ENCODE measurements around the gene ITGB6. TPM values are rescaled to one million over a fixed set of nuclear protein-coding genes. Genes with fewer than 3 reads are reported as not detected.
A peak's percentile ranks its signal among the peaks of the same experiment; 100 is the strongest.

The ITGB6 gene
- total and polyA plus RNA-seq, 4 donors: 0.06 to 1.4 (median 0.25) TPM

DNA sequence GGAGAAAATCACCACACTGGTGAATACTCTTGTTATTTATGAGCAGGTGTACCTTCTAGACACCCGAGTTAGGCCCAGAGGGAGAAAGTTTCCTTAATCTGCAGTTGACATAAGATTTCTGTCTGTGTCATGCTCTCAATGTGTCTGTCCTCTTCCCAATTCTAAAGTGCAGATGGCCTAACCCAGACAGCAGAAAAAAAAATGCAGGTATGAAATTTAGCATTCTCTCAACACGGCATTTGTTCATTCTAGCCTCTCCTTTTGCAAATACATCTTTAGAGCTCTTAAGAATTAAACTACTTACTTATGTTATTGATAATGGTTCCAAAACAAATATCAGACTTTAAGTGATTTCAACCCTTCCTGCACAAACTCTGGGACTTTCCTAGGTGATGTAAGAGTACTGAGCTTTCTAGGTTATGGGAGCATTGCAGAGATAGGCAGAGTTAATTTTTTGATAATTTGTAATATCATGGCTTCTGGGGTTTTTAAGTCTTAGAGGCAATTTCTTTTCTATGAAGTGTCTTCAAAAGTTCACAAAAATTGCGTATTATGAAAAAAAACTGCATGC lies 32.9 kb upstream of the ITGB6 start:
- Histone ChIP-seq H3K9me3 (ENCODE audit: control insufficient read depth, insufficient read depth, low read length) (no peaks in the 10 kb centered on the region), H3K4me3 (ENCODE audit: low read depth, low read length) (no peak overlapping the region), H3K36me3 (ENCODE audit: control insufficient read depth, insufficient read depth, low read length) (no peaks in the 10 kb centered on the region), H3K27ac (ENCODE audit: low read depth, low read length) (no peak overlapping the region), H3K4me1 (ENCODE audit: control insufficient read depth, insufficient read depth, low read length) (no peaks in the 10 kb centered on the region), H3K27me3 (ENCODE audit: control insufficient read depth, insufficient read depth, low read length) (no peaks in the 10 kb centered on the region)
- DNase-seq (ENCODE audit: low read depth in 4 of 6, low spot score in 6 of 6): no peak
- 100% methylated on average over 1 of the region's 3 CpGs for WGBS (ENCODE audit: insufficient coverage)

DNA sequence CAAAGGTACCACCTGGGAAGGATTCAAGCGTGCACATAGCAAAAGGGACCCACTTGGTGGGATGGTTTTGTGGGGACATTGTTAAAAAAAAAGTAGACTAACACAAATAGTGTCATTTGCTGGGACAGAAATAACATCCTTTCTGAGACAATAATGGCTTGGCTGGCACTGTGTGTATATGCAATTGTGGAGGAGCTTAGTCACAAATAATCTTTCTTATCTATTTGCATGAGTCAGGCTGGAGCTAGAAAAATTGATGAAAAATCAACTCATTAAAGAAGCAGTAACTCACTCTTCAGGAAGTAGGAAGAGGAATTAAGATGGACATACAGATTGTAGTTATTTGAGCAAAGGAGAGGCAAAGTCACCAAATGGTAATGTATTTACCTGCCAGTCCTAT lies 29.5 kb upstream of the ITGB6 start:
- no peak overlapping the region for H3K27ac ChIP-seq (ENCODE audit: low read depth, low read length)
- peaks cover 11% of the 10 kb centered on the region for H3K4me1 ChIP-seq (ENCODE audit: control insufficient read depth, insufficient read depth, low read length)

GRCh38 chr2:160228141-160228917 lies 28.3 kb upstream of the ITGB6 start:
- 80% methylated on average over 1 of the region's 5 CpGs for WGBS (ENCODE audit: insufficient coverage)
- peaks cover 11% of the 10 kb centered on the region for H3K4me1 ChIP-seq (ENCODE audit: control insufficient read depth, insufficient read depth, low read length)
- no peak for DNase-seq (ENCODE audit: low read depth in 4 of 6, low spot score in 6 of 6)

More for the DNA sequence above, 29.5 kb upstream of the ITGB6 start:
- Histone ChIP-seq H3K36me3 (ENCODE audit: control insufficient read depth, insufficient read depth, low read length) (no peaks in the 10 kb centered on the region), H3K9me3 (ENCODE audit: control insufficient read depth, insufficient read depth, low read length) (no peaks in the 10 kb centered on the region), H3K4me3 (ENCODE audit: low read depth, low read length) (no peak overlapping the region), H3K27me3 (ENCODE audit: control insufficient read depth, insufficient read depth, low read length) (no peaks in the 10 kb centered on the region)
- no peak for DNase-seq (ENCODE audit: low read depth in 4 of 6, low spot score in 6 of 6)
- 67% methylated on average over 1 of the region's 1 CpG for WGBS (ENCODE audit: insufficient coverage)

GRCh38 chr2:160227293-160227915 lies 27.3 kb upstream of the ITGB6 start:
- no peak for DNase-seq (ENCODE audit: low read depth in 4 of 6, low spot score in 6 of 6)
- Histone ChIP-seq H3K36me3 (ENCODE audit: control insufficient read depth, insufficient read depth, low read length) (no peaks in the 10 kb centered on the region), H3K9me3 (ENCODE audit: control insufficient read depth, insufficient read depth, low read length) (no peaks in the 10 kb centered on the region), H3K4me3 (ENCODE audit: low read depth, low read length) (no peak overlapping the region), H3K27me3 (ENCODE audit: control insufficient read depth, insufficient read depth, low read length) (no peaks in the 10 kb centered on the region), H3K27ac (ENCODE audit: low read depth, low read length) (no peak overlapping the region), H3K4me1 (ENCODE audit: control insufficient read depth, insufficient read depth, low read length) (peaks cover 11% of the 10 kb centered on the region)
- WGBS (ENCODE audit: insufficient coverage): 76% methylated on average over 5 of the region's 5 CpGs

More at GRCh38 chr2:160228141-160228917, 28.3 kb upstream of the ITGB6 start:
- Histone ChIP-seq H3K4me3 (ENCODE audit: low read depth, low read length) (no peak overlapping the region), H3K36me3 (ENCODE audit: control insufficient read depth, insufficient read depth, low read length) (no peaks in the 10 kb centered on the region), H3K27ac (ENCODE audit: low read depth, low read length) (no peak overlapping the region), H3K27me3 (ENCODE audit: control insufficient read depth, insufficient read depth, low read length) (no peaks in the 10 kb centered on the region), H3K9me3 (ENCODE audit: control insufficient read depth, insufficient read depth, low read length) (no peaks in the 10 kb centered on the region)

- H3K27ac ChIP-seq (ENCODE audit: low read depth, low read length): no peak overlapping the region
Observed at GRCh38 chr2:160226367-160226766, 26.3 kb upstream of the ITGB6 start.

GRCh38 chr2:160225722-160226121 lies 25.6 kb upstream of the ITGB6 start:
- H3K27ac ChIP-seq (ENCODE audit: low read depth, low read length): no peak overlapping the region
- no peaks in the 10 kb centered on the region for H3K27me3 ChIP-seq (ENCODE audit: control insufficient read depth, insufficient read depth, low read length)
- H3K36me3 ChIP-seq (ENCODE audit: control insufficient read depth, insufficient read depth, low read length): no peaks in the 10 kb centered on the region
- WGBS (ENCODE audit: insufficient coverage): 34% methylated on average over 4 of the region's 4 CpGs
- peaks cover 21% of the 10 kb centered on the region for H3K4me1 ChIP-seq (ENCODE audit: control insufficient read depth, insufficient read depth, low read length)
- no peak overlapping the region for H3K4me3 ChIP-seq (ENCODE audit: low read depth, low read length)
- H3K9me3 ChIP-seq (ENCODE audit: control insufficient read depth, insufficient read depth, low read length): no peaks in the 10 kb centered on the region
- peak in 1 of 6 donors; percentile 50 for DNase-seq (ENCODE audit: low read depth in 4 of 6, low spot score in 6 of 6)

More at GRCh38 chr2:160226367-160226766, 26.3 kb upstream of the ITGB6 start:
- H3K27me3 ChIP-seq (ENCODE audit: control insufficient read depth, insufficient read depth, low read length): no peaks in the 10 kb centered on the region
- no peaks in the 10 kb centered on the region for H3K36me3 ChIP-seq (ENCODE audit: control insufficient read depth, insufficient read depth, low read length)
- no peaks in the 10 kb centered on the region for H3K9me3 ChIP-seq (ENCODE audit: control insufficient read depth, insufficient read depth, low read length)
- DNase-seq (ENCODE audit: low read depth in 4 of 6, low spot score in 6 of 6): no peak
- peaks cover 18% of the 10 kb centered on the region for H3K4me1 ChIP-seq (ENCODE audit: control insufficient read depth, insufficient read depth, low read length)
- 98% methylated on average over 5 of the region's 5 CpGs for WGBS (ENCODE audit: insufficient coverage)
- H3K4me3 ChIP-seq (ENCODE audit: low read depth, low read length): no peak overlapping the region

GRCh38 chr2:160224507-160224906 lies 24.4 kb upstream of the ITGB6 start:
- Histone ChIP-seq H3K27ac (ENCODE audit: low read depth, low read length) (no peak overlapping the region), H3K4me1 (ENCODE audit: control insufficient read depth, insufficient read depth, low read length) (peaks cover 21% of the 10 kb centered on the region), H3K36me3 (ENCODE audit: control insufficient read depth, insufficient read depth, low read length) (no peaks in the 10 kb centered on the region), H3K4me3 (ENCODE audit: low read depth, low read length) (no peak overlapping the region), H3K9me3 (ENCODE audit: control insufficient read depth, insufficient read depth, low read length) (no peaks in the 10 kb centered on the region), H3K27me3 (ENCODE audit: control insufficient read depth, insufficient read depth, low read length) (no peaks in the 10 kb centered on the region)
- WGBS (ENCODE audit: insufficient coverage): no CpG with 5 or more reads among the region's 3 CpGs
- DNase-seq (ENCODE audit: low read depth in 4 of 6, low spot score in 6 of 6): no peak

DNA sequence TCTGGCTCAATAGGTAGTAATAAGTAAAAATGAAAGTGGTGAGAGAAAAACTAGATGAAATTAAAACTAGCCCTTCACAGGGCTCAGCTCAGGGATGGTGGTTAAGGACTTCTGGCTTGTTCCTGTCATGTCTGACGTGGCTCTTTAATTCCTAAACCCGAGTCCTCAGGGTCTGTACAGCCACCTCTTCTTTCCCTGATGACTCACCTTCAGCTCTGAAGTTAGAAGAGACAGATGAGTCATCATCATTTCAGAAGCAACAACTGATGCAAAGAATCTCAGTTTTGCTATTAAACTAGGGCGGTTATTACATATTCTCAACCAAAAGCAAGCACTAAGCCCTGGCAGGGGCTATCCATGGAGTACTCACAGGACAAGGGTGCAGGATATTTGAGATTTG lies 24.0 kb upstream of the ITGB6 start:
- no peaks in the 10 kb centered on the region for H3K36me3 ChIP-seq (ENCODE audit: control insufficient read depth, insufficient read depth, low read length)
- no peaks in the 10 kb centered on the region for H3K9me3 ChIP-seq (ENCODE audit: control insufficient read depth, insufficient read depth, low read length)
- no peak for DNase-seq (ENCODE audit: low read depth in 4 of 6, low spot score in 6 of 6)
- no peaks in the 10 kb centered on the region for H3K27me3 ChIP-seq (ENCODE audit: control insufficient read depth, insufficient read depth, low read length)
- H3K27ac ChIP-seq (ENCODE audit: low read depth, low read length): no peak overlapping the region
- 86% methylated on average over 2 of the region's 3 CpGs for WGBS (ENCODE audit: insufficient coverage)
- H3K4me1 ChIP-seq (ENCODE audit: control insufficient read depth, insufficient read depth, low read length): peaks cover 21% of the 10 kb centered on the region
- H3K4me3 ChIP-seq (ENCODE audit: low read depth, low read length): no peak overlapping the region

- H3K36me3 ChIP-seq (ENCODE audit: control insufficient read depth, insufficient read depth, low read length): no peaks in the 10 kb centered on the region
- no peak overlapping the region for H3K27ac ChIP-seq (ENCODE audit: low read depth, low read length)
- no peaks in the 10 kb centered on the region for H3K27me3 ChIP-seq (ENCODE audit: control insufficient read depth, insufficient read depth, low read length)
- H3K9me3 ChIP-seq (ENCODE audit: control insufficient read depth, insufficient read depth, low read length): no peaks in the 10 kb centered on the region
- H3K4me1 ChIP-seq (ENCODE audit: control insufficient read depth, insufficient read depth, low read length): peaks cover 21% of the 10 kb centered on the region
- H3K4me3 ChIP-seq (ENCODE audit: low read depth, low read length): no peak overlapping the region
- DNase-seq (ENCODE audit: low read depth in 4 of 6, low spot score in 6 of 6): no peak
- 100% methylated on average over 1 of the region's 3 CpGs for WGBS (ENCODE audit: insufficient coverage)
Observed at GRCh38 chr2:160223560-160223959, 23.5 kb upstream of the ITGB6 start.

Data from spinal cord (tissue), 10 donors.